Adrenal gland (tissue), 5 donors: ENCODE measurements around the gene COL24A1.

Experiments
- CTCF ChIP-seq, 6 experiments: fragments of 450-650 bp in 4 of 6; fragments of 200-600 bp in 2 of 6; sonication (generic) in 1 of 6; IDR thresholded peaks; 1 replicate in 5 of 6; 2 replicates in 1 of 6; pipeline versions ENCODE4 v1.5.1 to v1.8.0; 2016 to 2021; ENCODE audit warnings: antibody characterized with exemption in 6 of 6, mild to moderate bottlenecking in 2 of 6, moderate library complexity in 1 of 6
- POLR2A ChIP-seq, 2 donors: fragments of 450-650 bp; IDR thresholded peaks; one replicate each; pipeline ENCODE4 v1.6.1; 2017; ENCODE audit warnings: antibody characterized with exemption in 2 of 2, mild to moderate bottlenecking in 2 of 2, moderate library complexity in 1 of 2
- donor health status: DM: no; HTN: no; CAD: no.

- no peak for TF ChIP-seq POLR2A (IDR thresholded peaks at IDR 0.05)
- TF ChIP-seq CTCF (IDR thresholded peaks at IDR 0.05): no peak
Measured at GRCh38 chr1:85838238-85838637, 318.3 kb downstream of the COL24A1 start.
